GM23338 (cell line): Measurements from ENCODE around the gene KCTD2.

ENCODE experiments used
- EZH2 ChIP-seq: fragments of 200-600 bp; sonication (generic); IDR thresholded peaks from one replicate; pipeline ENCODE4 v1.8.0; 2017; ENCODE audit warnings: antibody characterized with exemption, mild to moderate bottlenecking, low read depth; ENCODE audit not compliant: unreplicated experiment
- TF ChIP-seq, protein P1 (sequence below), 2 experiments: fragments of 200-600 bp in 1 of 2; sonication (generic) in 1 of 2; conservative IDR thresholded peaks; 2 replicates each; pipeline versions ENCODE4 v1.5.1 to v1.6.1; 2016 to 2017; ENCODE audit warnings: antibody characterized with exemption in 2 of 2, low read depth in 2 of 2, mild to moderate bottlenecking in 2 of 2, moderate library complexity in 1 of 2

DNA sequence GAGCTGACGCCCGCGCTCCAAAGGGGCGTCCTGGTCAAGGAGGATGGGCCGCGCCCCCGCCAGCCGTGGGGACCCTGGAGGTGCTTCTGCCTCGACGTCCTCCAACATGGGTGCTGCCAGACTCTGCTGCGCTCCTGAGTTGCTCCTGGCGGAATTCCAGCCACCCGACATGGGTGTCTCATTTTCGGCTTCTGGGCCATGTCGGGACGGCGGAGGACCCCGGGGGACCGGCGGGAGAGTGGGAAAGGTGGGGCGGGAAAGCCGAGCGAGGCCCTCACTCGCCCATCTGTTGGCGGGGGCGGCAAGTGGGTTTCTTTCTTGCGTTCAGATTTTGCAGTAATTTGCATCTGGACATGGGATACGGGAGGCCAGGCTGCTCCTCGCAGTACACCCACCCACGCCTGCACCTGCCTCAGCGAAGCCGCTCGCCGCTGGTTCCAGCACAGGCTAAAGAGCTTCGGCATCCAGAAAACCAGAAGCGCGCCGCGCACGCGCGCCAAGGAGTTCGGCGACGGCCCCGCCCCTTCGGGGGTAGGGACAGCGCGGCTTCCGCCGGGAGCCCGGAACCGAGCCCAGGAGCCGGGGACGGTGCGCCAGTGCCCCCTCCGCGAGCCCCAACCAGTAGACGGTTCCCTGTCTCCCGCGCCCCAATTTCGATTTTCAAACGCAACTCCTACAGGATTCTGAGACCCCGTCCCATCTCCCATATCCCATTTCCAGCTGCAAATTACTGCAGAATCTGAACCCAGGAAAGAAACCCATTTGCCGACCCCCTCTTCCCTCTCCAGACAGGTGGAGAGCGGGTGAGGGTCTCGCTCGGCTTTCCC, 62.6 kb downstream of the KCTD2 start, which contains the start of gene ARMC7:
- TF ChIP-seq, protein P1, sequence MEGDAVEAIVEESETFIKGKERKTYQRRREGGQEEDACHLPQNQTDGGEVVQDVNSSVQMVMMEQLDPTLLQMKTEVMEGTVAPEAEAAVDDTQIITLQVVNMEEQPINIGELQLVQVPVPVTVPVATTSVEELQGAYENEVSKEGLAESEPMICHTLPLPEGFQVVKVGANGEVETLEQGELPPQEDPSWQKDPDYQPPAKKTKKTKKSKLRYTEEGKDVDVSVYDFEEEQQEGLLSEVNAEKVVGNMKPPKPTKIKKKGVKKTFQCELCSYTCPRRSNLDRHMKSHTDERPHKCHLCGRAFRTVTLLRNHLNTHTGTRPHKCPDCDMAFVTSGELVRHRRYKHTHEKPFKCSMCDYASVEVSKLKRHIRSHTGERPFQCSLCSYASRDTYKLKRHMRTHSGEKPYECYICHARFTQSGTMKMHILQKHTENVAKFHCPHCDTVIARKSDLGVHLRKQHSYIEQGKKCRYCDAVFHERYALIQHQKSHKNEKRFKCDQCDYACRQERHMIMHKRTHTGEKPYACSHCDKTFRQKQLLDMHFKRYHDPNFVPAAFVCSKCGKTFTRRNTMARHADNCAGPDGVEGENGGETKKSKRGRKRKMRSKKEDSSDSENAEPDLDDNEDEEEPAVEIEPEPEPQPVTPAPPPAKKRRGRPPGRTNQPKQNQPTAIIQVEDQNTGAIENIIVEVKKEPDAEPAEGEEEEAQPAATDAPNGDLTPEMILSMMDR (conservative IDR thresholded peaks at IDR 0.05; ENCODE audit: low read depth in 2 of 2), result no peak
- TF ChIP-seq EZH2, result no peak
